A673 (cell line): ENCODE measurements around the gene BTRC.

Source experiments
- EZH2 ChIP-seq: fragments of 200-600 bp; sonication (generic); IDR thresholded peaks from 2 replicates; pipeline ENCODE4 v1.6.1; 2017; ENCODE audit warnings: borderline replicate concordance, low read depth, mild to moderate bottlenecking, mixed read lengths, antibody characterized with exemption, low read length; ENCODE audit not compliant: poor library complexity, severe bottlenecking
- TF ChIP-seq, protein P1 (sequence below): fragments of 300-800, 200-600 bp; sonication (generic); conservative IDR thresholded peaks from 2 replicates; pipeline ENCODE4 v1.5.1; 2017; ENCODE audit warnings: low read depth, mild to moderate bottlenecking, antibody characterized with exemption, low read length, moderate library complexity, mixed read lengths

GRCh38 chr10:101393378-101393777, 39.4 kb downstream of the BTRC start:
- TF ChIP-seq, protein P1, sequence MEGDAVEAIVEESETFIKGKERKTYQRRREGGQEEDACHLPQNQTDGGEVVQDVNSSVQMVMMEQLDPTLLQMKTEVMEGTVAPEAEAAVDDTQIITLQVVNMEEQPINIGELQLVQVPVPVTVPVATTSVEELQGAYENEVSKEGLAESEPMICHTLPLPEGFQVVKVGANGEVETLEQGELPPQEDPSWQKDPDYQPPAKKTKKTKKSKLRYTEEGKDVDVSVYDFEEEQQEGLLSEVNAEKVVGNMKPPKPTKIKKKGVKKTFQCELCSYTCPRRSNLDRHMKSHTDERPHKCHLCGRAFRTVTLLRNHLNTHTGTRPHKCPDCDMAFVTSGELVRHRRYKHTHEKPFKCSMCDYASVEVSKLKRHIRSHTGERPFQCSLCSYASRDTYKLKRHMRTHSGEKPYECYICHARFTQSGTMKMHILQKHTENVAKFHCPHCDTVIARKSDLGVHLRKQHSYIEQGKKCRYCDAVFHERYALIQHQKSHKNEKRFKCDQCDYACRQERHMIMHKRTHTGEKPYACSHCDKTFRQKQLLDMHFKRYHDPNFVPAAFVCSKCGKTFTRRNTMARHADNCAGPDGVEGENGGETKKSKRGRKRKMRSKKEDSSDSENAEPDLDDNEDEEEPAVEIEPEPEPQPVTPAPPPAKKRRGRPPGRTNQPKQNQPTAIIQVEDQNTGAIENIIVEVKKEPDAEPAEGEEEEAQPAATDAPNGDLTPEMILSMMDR = no peak
- no peak for TF ChIP-seq EZH2
